HL-60 (cell line): ENCODE results near the gene IL1RAPL1.

ENCODE experiments used
- CTCF ChIP-seq: IDR thresholded peaks from one replicate; pipeline ENCODE4 v1.5.1; 2011; ENCODE audit warnings: low read length, control low read depth, inconsistent platforms; ENCODE audit not compliant: insufficient read depth
- GABPA ChIP-seq: IDR thresholded peaks from 2 replicates; pipeline ENCODE4 v1.6.1; 2012; ENCODE audit warnings: low read depth
- POLR2AphosphoS5 ChIP-seq: IDR thresholded peaks from 2 replicates; pipeline ENCODE4 v1.6.1; 2012; ENCODE audit warnings: low read depth
- REST ChIP-seq: IDR thresholded peaks from 2 replicates; pipeline ENCODE4 v1.6.1; 2012; ENCODE audit warnings: low read depth; ENCODE audit not compliant: insufficient replicate concordance

- TF ChIP-seq CTCF, result no peak
- TF ChIP-seq REST, result no peak
- TF ChIP-seq POLR2AphosphoS5, result no peak
- TF ChIP-seq GABPA, result no peak
Observed at GRCh38 chrX:29229802-29230201, 642.6 kb downstream of the IL1RAPL1 start.
